Measurements from ENCODE around the gene SNX18. TPM values are rescaled to one million over a fixed set of nuclear protein-coding genes. Genes with fewer than 3 reads are reported as not detected.

SNX18 gene
- polyA plus RNA-seq, 10 donors = 27.1 to 40.3 (median 34.6) TPM

DNA sequence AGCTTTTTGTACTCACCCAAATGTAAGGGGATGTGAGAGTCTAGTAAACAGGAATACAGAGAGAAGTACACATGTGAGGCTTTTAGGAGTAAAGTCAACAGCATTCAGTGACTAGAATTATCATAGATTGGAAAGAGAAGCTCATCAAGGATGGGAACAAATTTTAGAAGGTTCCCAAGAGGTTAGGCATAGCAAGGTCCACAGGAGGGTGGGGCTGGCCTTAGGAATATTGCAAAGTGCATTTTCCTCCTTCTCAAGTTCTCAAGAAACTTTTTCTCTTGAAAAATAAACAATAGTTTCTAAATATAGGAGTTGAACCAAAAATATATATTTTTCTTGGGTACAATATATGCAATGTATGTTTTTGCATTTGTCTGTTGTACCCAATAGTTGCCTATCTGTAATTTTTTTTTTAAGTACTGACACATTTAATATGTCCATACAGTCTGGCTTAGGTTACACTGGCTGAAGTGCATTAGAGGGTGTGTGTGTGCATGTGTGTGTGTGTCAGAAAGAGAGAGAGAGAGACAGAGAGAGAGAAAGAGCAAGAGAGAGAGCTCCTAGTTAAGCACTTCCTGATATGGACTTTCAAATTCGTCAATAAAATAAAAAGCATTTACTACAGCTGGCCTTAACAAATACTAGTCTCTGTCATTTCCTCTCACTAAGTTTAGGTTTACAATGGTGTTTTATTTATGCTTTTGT is 62.2 kb downstream of the SNX18 start:
- DNase-seq = no peak

DNA sequence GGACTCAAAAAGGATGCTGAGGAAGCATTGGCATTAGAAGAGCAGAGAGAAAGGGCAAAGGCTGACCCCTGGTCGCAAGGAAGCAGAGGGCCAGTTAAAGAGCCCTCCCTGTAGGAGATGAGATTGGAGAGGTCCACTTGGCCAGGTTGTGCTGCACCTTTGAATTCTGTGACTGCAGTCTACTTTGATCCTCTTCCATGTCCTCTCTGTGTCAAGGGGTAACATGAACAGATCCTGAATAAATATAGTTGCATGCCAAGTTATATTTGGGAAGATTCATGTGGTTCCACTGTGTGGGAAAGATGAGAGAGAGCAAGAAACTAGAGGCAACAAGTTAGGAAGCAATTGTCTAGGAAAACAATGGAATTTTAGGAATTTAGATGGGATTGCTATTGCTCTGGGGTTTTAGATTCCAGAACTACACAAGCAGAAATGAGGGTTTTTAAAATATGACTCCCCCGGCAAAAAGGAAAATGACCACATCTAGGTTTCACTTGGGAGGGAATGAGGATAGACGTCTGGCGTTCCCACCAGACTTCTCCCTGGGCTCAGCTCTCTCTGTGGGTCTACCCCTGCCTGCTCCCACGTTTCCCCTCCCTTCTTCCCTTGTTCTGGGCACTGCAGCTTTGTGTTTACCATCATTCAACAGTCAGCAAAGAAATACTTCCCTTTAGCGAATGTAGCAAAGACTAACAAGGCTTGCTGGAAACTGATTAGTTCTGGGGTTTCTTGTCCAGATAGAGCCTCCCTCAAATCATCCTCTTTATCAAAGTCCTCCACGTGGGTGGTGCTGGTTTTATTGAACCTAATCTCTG is 63.6 kb downstream of the SNX18 start:
- peak in 2 of 3 donors; percentile 41 to 48 for DNase-seq

DNA sequence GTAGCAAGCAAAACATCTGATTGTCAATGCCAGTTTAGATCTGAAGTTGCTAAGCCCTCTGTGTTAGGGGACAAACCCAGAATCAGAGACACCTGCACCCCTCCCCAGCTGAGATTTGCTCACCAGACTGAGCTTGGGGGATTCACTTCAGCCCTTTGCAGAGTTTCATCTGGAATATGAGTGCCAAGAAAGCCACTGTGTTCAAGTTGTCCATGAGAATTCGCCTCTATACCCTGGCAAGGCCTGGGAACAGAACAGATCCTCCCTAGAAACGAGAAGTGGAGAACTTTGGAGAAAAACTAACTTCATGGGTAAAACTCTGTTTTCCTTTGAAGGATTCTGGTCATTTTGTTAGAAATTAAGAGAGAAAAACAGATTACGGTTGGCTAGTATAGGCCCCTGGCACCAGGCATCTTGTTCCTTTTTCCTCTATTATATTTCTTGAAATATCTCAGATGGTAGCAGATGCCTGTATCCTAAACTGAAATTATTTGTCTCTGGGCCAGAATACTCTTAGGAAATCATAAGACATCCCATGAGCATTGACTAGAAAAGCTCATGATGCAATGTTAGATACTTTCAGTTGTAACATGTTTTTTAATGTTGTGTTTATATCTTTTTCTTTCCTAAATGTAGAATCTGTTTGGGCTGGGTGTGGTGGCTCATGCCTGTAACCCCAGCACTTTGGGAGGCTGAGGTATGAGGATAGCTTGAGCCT is 64.4 kb downstream of the SNX18 start:
- no peak for DNase-seq

DNA sequence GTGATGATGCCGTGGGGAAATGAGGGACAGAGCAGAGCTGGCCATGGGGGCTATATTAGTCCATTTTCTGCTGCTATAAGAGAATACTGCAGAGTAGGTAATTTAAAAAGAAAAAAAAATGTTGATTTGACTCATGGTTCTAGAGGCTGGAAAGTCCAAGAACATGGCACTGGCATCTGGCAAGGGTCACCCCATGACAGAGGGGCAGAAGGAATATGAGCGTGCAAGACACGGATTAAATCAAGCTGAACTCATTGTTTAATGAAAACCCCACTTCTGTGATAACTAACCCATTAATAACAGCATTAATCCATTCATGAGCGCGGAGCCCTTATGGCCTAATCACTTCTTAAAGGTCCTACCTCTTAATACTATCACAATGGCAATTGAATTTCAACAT is 68.8 kb downstream of the SNX18 start:
- DNase-seq = no peak

DNA sequence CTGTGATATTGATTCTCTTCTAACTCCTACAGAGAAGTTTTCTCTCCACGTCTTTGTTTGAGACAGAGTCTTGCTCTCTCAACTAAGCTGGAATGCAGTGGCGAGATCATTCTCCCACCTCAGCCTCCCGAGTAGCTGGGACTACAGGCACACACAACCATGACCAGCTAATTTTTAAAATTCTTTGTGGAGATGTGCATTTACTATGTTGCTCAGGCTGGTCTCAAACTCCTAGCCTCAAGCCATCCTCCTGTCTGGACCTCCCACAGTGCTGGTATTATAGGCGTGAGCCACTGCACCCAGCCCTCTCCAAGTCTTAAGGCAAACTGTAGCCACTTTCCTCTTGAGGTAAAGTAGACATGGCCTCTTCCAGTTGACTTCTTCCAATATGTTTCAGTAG is 72.2 kb downstream of the SNX18 start:
- DNase-seq = no peak

DNA sequence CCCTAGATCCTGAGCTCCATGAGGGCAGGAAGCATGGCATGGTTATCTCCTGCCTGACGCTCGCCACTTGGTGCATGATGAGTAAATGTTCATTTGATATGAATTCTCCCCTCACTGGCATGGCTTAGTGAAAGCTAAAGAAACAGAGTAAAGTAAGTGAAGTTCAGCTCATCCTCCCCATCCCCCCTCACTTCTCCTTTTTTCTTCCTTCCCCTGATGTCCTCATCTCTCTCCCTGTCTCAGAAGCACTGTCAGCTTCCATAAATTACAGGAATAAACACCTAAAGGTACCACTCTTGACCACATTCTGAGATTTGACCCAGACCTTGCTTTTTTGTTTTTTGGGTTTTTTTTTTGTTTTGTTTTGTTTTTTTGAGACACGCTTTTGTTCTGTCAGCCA is 73.3 kb downstream of the SNX18 start:
- no peak for DNase-seq

DNA sequence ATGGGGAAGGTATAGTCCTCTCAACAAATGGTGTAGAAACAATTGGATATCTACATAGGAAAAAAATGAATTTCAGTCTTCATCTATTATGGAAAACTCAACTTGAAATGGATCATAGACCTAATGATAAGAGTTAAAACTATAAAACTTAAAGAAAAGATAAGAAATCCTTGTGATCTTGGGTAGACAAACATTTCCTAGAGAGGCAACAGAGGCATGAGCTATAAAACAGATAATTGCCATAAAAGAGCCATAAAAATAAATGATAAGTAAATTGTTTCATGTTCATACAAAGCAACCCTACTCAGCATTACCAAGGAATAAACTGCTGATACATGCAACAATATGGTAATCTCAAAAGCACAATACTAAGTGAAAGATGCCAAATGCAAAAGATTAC is 76.2 kb downstream of the SNX18 start:
- DNase-seq = no peak

DNA sequence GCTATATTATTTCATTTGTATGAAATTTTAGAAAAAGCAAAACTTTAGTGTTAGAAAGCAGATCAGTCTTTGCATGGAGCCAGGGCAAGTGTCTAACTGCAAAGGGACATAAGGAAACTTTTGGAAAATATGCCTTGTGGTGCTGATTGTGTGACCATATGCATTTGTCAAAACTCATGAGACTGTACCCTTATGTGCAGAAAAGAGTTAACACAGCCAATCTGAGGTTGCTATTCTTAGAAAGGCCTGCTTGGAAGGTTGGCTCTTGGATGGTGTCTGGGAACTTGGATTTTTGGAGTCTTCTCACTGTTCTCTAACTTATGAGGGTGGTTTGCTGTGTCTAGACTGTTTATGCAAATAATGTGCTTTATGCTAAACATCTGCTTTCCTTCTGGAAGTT is 76.6 kb downstream of the SNX18 start:
- no peak for DNase-seq

DNA sequence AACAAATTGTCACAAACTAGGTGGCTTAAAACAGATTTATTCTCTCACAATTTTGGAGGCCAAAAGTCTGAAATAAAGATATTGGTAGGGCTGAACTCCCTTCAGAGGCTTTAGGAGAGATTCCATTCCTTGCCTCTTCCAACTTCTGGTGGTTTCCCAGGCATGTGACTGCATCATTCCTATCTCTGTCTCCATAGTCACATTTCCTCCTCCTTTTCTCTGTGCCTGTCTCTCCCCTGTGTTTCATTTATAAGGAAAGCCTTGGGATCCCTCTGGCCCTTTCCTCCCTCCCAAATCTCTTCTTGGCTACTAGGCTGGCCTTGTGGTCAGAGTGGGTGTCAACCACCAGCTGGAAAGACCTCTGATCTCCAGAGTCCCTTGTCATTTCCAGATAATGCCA is 78.2 kb downstream of the SNX18 start:
- no peak for DNase-seq

Other genes starting within 250 kb of the SNX18 start
- 10 to 100 TPM; 22.5 to 30.3 (median 27.3) TPM for gene ARL15, start 207.2 kb upstream of the SNX18 start, polyA plus RNA-seq (ENCODE audit: insufficient read length in 10 of 10)
- 100 to 1,000 TPM in 9 of 10 donors, 10 to 100 TPM in 1; 72.3 to 178 (median 126) TPM for gene HSPB3, start 62.1 kb upstream of the SNX18 start, polyA plus RNA-seq (ENCODE audit: insufficient read length in 10 of 10)